Type B pancreatic cell (in vitro differentiated cells): ENCODE measurements around the gene DHX15. TPM values are rescaled to one million over a fixed set of nuclear protein-coding genes. Genes with fewer than 3 reads are reported as not detected.

Source experiments
- DNase-seq: peaks from one replicate; pipeline ENCODE4 v3.0.0; 2021; ENCODE audit warnings: mixed read lengths; ENCODE audit not compliant: unreplicated experiment; ENCODE audit errors: extremely low spot score
- H3K27ac Mint-ChIP-seq: 2 replicates; pipeline ENCODE4 v1.8.0; 2021; ENCODE audit warnings: mild to moderate bottlenecking, mixed read lengths
- H3K27me3 Mint-ChIP-seq: 2 replicates; pipeline ENCODE4 v1.8.0; 2021; ENCODE audit warnings: mixed read lengths
- H3K36me3 Mint-ChIP-seq: 2 replicates; pipeline ENCODE4 v1.8.0; 2021; ENCODE audit warnings: mixed read lengths
- H3K4me1 Mint-ChIP-seq: one replicate; pipeline ENCODE4 v1.8.0; 2021; ENCODE audit warnings: mixed read lengths; ENCODE audit not compliant: unreplicated experiment
- H3K4me3 Mint-ChIP-seq: 2 replicates; pipeline ENCODE4 v1.8.0; 2021; ENCODE audit warnings: mild to moderate bottlenecking, mixed read lengths
- H3K9me3 Mint-ChIP-seq: 2 replicates; pipeline ENCODE4 v1.8.0; 2021; ENCODE audit warnings: mixed read lengths
- CTCF ChIP-seq: fragments of 200-600 bp; sonication (generic); conservative IDR thresholded peaks from 2 replicates; pipeline ENCODE4 v1.5.0; 2021; ENCODE audit warnings: antibody characterized with exemption, mild to moderate bottlenecking
- microRNA-seq: library from miRNA; unstranded; fragments of <30 nt; microRNA quantifications from one replicate; pipeline ENCODE4, GENCODE V29; 2020
- total RNA-seq: library from RNA; stranded (reverse); gene quantifications from 2 replicates; pipeline ENCODE4 v1.2.1, GENCODE V29; 2021; ENCODE audit warnings: low replicate concordance

The DHX15 gene
- total RNA-seq, 1 donor from 2014 or later, result 165 TPM

- peaks cover 3% of the 10 kb centered on the region for H3K4me1 Mint-ChIP-seq
- TF ChIP-seq CTCF, result peak; percentile 88
- peak; percentile 80 for DNase-seq
- H3K27me3 Mint-ChIP-seq, result peaks cover 14% of the 10 kb centered on the region
- H3K36me3 Mint-ChIP-seq, result no peaks in the 10 kb centered on the region
- no peak overlapping the region for H3K27ac Mint-ChIP-seq
- no peak overlapping the region for H3K4me3 Mint-ChIP-seq
- H3K9me3 Mint-ChIP-seq, result no peaks in the 10 kb centered on the region
These were observed 95.8 kb downstream of the DHX15 start for GRCh38 chr4:24488399-24489164.

GRCh38 chr4:24482871-24483270 is 101.5 kb downstream of the DHX15 start:
- TF ChIP-seq CTCF, result no peak
- Mint-ChIP-seq H3K27me3 (peaks cover 22% of the 10 kb centered on the region), H3K4me3 (no peak overlapping the region), H3K36me3 (no peaks in the 10 kb centered on the region), H3K9me3 (no peaks in the 10 kb centered on the region), H3K4me1 (peaks cover 3% of the 10 kb centered on the region), H3K27ac (no peak overlapping the region)
- no peak for DNase-seq

GRCh38 chr4:24477919-24478318 is 106.4 kb downstream of the DHX15 start:
- H3K4me1 Mint-ChIP-seq, result no peaks in the 10 kb centered on the region

More at GRCh38 chr4:24477919-24478318, 106.4 kb downstream of the DHX15 start:
- H3K9me3 Mint-ChIP-seq, result no peaks in the 10 kb centered on the region
- TF ChIP-seq CTCF, result no peak
- peaks cover 38% of the 10 kb centered on the region for H3K27me3 Mint-ChIP-seq
- no peak overlapping the region for H3K4me3 Mint-ChIP-seq
- no peaks in the 10 kb centered on the region for H3K36me3 Mint-ChIP-seq
- no peak for DNase-seq
- no peak overlapping the region for H3K27ac Mint-ChIP-seq

Small RNA genes lying within 50 kb of the gene (microRNA-seq; reads per million reads assigned to microRNA genes)
- 0.83 reads per million for gene MIR573

Other genes with a start within 250 kb of the DHX15 start
- 3.8 and 5.4 TPM in 2 replicates for gene SOD3, start 211.0 kb upstream of the DHX15 start, total RNA-seq